HG02678 (cell line): ENCODE data around the gene KRT78.
"Not testable (repeated sequence)": the region's sequence is repeated elsewhere in the genome, so short reads cannot be mapped to it uniquely, and the experiment has no call there.

Experiments used
- ATAC-seq: cut with Tn5 transposase; IDR thresholded peaks from one replicate; pipeline ENCODE4 v1.9.1; 2021; ENCODE audit warnings: mild to moderate bottlenecking, moderate library complexity; ENCODE audit not compliant: unreplicated experiment

Gene KRT78

DNA sequence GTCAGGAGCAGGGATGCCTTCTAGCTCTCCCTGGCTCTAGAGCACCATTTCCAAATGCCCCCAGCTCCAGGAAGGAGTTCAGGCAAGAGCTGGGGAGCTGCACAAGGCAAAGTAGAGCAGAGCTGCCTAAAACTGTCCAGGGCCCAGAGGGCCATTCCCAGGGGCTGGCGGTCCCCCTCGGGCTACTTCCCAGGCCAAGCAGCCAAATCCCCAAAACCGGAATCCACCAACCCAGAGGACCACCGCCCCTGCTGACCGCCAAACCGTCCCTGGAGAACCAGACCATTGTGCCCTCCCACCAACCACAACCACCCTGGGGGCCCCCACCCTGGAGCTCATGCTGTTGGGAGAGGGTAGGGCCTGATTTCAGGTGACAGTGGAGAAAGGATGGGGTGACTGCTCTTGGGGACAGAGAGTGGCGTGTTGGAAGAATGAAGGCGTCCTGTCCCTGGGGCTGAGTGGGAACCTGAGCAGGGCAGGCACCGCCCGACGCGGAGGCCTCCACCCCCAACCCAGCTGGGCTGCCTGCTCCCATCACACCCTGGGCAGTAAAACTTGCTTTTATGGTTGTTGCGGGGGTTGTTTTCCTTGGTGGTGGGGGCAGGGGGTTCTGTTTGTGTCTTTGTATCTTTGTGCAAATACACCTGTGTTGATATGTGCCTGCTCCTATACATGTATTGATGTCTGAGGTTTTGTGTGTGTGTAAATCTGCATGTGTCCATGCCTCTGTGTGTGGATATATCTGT, 24.0 kb upstream of the KRT78 start:
- ATAC-seq: no peak

GRCh38 chr12:52871291-52872039, 22.7 kb upstream of the KRT78 start:
- no peak for ATAC-seq

GRCh38 chr12:52870361-52871290, 21.8 kb upstream of the KRT78 start:
- peak; percentile 49 for ATAC-seq

- no peak for ATAC-seq
Measured at GRCh38 chr12:52867642-52868041, 18.8 kb upstream of the KRT78 start.

GRCh38 chr12:52867152-52867551, 18.4 kb upstream of the KRT78 start:
- no peak for ATAC-seq

DNA sequence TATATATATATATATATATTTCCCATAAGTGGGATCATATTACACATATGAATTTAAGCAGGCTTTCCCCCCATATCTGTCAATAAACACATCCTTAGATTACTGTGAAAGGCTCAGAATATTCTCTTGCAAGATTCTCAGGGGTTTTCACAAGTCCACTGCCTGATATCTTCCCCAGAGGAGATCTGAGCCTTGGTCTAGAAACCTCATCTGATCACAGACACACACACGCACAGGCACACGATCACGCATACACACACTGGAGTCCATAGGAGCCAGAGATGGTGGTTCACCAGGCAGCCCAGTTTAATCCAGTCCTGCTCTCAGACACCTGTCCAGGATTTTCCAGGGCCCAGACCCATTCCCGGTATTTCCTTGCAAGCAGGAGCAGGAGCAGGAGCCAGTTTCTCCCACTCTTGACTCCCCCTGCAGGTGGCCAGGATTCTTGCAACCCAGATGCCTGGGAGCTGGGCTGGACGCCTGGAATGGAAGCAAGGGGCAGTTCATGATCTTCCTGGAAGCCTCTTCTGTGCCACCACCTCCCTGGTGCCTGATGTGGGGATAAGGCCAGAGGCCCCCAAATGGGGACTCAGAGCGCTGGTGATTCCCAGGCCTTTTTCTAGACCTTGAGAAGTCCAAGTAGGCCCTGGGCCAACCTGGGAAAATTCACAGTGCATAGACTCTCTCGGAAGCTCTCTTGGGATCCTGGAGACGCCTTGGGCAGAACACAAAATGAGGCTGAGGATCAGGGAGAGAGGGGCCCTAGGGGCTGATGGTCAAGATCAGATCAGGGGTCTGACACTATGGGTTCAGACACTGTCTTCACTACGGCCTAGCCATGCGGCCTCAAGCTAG, 16.5 kb upstream of the KRT78 start:
- no peak for ATAC-seq

GRCh38 chr12:52862023-52862422, 13.2 kb upstream of the KRT78 start:
- no peak for ATAC-seq

- ATAC-seq: no peak
Measured at GRCh38 chr12:52861511-52861910, 12.7 kb upstream of the KRT78 start.

- no peak for ATAC-seq
Measured at GRCh38 chr12:52860102-52860823, 11.5 kb upstream of the KRT78 start.

DNA sequence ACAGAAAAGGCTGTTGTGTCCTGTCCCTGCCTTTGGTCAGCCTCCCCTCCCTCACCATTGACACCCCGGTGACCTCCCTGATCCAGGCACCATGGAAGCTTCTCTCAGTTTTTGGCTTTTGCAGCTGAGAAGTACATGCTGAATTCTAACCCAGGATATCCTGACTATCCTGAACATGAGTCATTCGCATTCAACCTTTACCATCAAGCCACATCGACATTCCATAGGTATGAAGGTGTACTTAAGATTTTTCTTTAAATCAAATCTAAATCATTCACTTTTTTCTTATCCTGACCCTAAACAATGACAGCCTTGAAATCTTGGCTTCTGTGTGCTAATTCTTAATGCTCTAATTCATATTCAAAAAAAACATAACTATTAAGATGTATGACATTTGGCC, 8.7 kb upstream of the KRT78 start:
- ATAC-seq: no peak

DNA sequence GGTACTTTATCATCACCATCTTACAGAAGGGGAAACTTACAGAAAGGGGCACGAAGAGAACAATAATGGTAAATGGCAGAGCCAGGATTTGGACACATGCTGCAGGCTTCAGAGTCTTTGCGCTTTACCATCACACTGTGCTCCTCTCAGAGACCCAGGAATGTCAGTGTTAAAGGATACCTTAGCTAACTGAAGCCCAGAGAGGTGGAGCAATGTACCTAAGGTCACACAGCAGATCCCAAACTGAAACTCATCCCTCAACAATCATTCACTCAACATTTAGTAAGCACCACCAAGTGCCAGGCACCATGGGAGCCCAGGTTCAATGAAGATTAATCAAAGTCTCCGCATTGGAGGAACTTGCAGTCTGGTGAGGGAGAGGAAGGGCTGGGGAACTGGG, 8.0 kb upstream of the KRT78 start:
- no peak for ATAC-seq

GRCh38 chr12:52856077-52856476, 7.3 kb upstream of the KRT78 start:
- ATAC-seq: not testable (repeated sequence)

DNA sequence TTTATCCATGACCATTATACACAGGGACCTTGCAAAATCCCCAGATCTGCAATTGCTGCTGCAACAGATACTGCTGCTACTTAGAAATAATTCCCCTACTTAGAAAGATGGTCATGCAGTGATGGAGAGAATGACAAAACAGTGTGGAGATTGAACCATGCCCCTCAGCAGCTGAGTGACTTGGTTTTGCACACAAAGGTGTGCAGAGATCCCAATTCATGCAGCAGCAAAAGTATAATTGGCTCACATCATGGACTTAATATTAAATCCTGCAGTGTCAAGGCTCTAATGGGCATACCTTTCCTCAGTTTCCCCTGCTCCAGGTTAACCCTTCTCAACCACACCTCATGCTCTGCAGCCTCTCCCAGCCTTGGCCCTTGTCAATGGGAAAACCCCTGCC, 3.0 kb upstream of the KRT78 start:
- ATAC-seq: no peak

GRCh38 chr12:52850681-52851080, 1.9 kb upstream of the KRT78 start:
- ATAC-seq: no peak

DNA sequence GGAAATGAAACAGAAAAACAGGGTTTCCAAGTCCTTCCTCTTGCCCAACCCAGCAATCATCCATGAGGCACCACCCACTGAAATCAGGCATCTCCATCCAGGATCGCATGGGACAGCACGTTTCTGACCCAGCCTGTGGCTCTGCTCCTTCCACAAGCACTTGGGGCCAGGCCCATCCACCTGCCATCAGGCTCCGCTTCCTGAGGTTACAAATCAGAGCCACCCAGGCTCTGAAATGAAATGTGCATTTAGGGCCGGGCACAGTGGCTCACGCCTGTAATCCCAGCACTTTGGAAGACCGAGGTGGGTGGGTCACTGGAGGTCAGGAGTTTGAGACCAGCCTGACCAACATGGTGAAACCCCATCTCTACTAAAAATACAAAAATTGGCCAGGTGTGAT, 717 bp upstream of the KRT78 start:
- no peak for ATAC-seq

- no peak for ATAC-seq
Measured at GRCh38 chr12:52847335-52848102, 1.3 kb downstream of the KRT78 start.

- no peak for ATAC-seq
Measured at GRCh38 chr12:52846356-52846970, 2.3 kb downstream of the KRT78 start.

- no peak for ATAC-seq
Measured at GRCh38 chr12:52845946-52846345, 2.8 kb downstream of the KRT78 start.

DNA sequence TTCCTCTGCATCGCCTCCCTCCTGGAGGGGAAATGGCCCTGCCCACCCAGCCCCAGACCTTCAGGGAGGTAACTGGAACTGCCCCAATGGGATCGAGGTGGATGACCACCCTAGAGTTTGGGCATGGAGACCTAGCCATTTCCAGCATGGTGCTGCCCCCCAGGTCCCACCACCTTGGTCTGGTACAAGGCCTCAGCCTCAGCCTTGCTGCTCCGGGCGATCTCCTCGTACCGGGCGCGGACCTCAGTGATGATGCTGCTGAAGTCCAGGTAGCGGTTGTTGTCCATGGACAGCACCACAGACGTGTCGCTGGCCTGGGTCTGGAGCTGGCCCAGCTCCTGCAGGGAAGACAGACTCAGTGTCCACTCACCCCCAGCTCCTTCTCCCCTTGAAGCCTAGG, 4.4 kb downstream of the KRT78 start:
- ATAC-seq: no peak
